Measurements from ENCODE around the gene ABCA12.

The ABCA12 gene

GRCh38 chr2:215136669-215137328 lies 1.6 kb downstream of the ABCA12 start:
- DNase-seq = no peak

- DNase-seq = no peak
These were observed 18.0 kb downstream of the ABCA12 start for GRCh38 chr2:215120401-215120800.

GRCh38 chr2:215119847-215120246 lies 18.6 kb downstream of the ABCA12 start:
- DNase-seq = no peak

GRCh38 chr2:215110918-215111317 lies 27.5 kb downstream of the ABCA12 start:
- no peak for DNase-seq

GRCh38 chr2:215107216-215108056 lies 31.0 kb downstream of the ABCA12 start:
- no peak for DNase-seq

- DNase-seq = no peak
These were observed 32.6 kb downstream of the ABCA12 start for GRCh38 chr2:215105607-215106354.

GRCh38 chr2:215104226-215104625 lies 34.2 kb downstream of the ABCA12 start:
- DNase-seq = no peak

- DNase-seq = no peak
These were observed 39.6 kb downstream of the ABCA12 start for GRCh38 chr2:215098875-215099274.

- no peak for DNase-seq
These were observed 54.3 kb downstream of the ABCA12 start for GRCh38 chr2:215084080-215084479.

- no peak for DNase-seq
These were observed 55.3 kb downstream of the ABCA12 start for GRCh38 chr2:215083146-215083545.

GRCh38 chr2:215082446-215082845 lies 56.0 kb downstream of the ABCA12 start:
- no peak for DNase-seq

GRCh38 chr2:215080545-215080944 lies 57.9 kb downstream of the ABCA12 start:
- no peak for DNase-seq

- DNase-seq = no peak
These were observed 66.8 kb downstream of the ABCA12 start for GRCh38 chr2:215071676-215072075.

- no peak for DNase-seq
These were observed 70.0 kb downstream of the ABCA12 start for GRCh38 chr2:215068399-215068798.

GRCh38 chr2:215066124-215066523 lies 72.3 kb downstream of the ABCA12 start:
- no peak for DNase-seq

GRCh38 chr2:215063526-215063925 lies 74.9 kb downstream of the ABCA12 start:
- DNase-seq = no peak

GRCh38 chr2:215060861-215061536 lies 77.4 kb downstream of the ABCA12 start:
- no peak for DNase-seq

GRCh38 chr2:215059724-215060123 lies 78.7 kb downstream of the ABCA12 start:
- no peak for DNase-seq

GRCh38 chr2:215055891-215056290 lies 82.5 kb downstream of the ABCA12 start:
- DNase-seq = no peak

GRCh38 chr2:215052810-215053209 lies 85.6 kb downstream of the ABCA12 start:
- no peak for DNase-seq

GRCh38 chr2:215052404-215052803 lies 86.0 kb downstream of the ABCA12 start:
- no peak for DNase-seq

GRCh38 chr2:215049341-215049740 lies 89.1 kb downstream of the ABCA12 start:
- DNase-seq = no peak

GRCh38 chr2:215038421-215038820 lies 100.0 kb downstream of the ABCA12 start:
- DNase-seq = no peak

All from CD4-positive, alpha-beta T cell treated with Interleukin-21 for 1 hour (primary cell).